ENCODE results near the gene WNT5B. TPM values are rescaled to one million over a fixed set of nuclear protein-coding genes. Genes with fewer than 3 reads are reported as not detected.

WNT5B gene
- total RNA-seq, 1 donor from 2014 or later: 0.43 TPM

- intact Hi-C loops (cut with DNase I): no loop called here
- DNase-seq (ENCODE audit: low spot score): no peak
Observed at GRCh38 chr12:1616233-1617066, 12.6 kb upstream of the WNT5B start.

DNA sequence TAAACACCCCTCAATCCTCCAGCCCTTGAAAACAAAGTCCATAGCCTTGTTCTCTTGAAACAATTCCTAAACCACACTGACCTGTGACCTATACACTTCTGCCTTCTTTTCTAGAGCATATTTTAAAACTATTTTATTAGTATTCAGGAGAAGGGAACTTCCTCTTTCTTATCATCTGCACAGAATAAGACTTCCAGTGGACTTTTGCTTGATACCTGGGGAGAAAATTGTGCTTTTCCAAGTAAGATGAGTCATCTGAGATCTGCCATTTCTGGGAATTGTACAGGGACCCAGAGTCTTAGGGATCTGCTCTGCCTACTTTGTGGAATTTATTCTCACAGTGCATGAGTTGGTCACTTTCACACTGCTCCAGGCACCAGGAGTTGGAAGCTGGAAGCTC, 10.5 kb upstream of the WNT5B start:
- DNase-seq (ENCODE audit: low spot score): no peak
- intact Hi-C loops (cut with DNase I): no loop called here

GRCh38 chr12:1619159-1619558, 9.9 kb upstream of the WNT5B start:
- intact Hi-C loops (cut with DNase I): no loop called here
- DNase-seq (ENCODE audit: low spot score): no peak

- DNase-seq (ENCODE audit: low spot score): no peak
- intact Hi-C loops (cut with DNase I): no loop called here
Observed at GRCh38 chr12:1619587-1619986, 9.4 kb upstream of the WNT5B start.

GRCh38 chr12:1620092-1620491, 8.9 kb upstream of the WNT5B start:
- no peak for DNase-seq (ENCODE audit: low spot score)

DNA sequence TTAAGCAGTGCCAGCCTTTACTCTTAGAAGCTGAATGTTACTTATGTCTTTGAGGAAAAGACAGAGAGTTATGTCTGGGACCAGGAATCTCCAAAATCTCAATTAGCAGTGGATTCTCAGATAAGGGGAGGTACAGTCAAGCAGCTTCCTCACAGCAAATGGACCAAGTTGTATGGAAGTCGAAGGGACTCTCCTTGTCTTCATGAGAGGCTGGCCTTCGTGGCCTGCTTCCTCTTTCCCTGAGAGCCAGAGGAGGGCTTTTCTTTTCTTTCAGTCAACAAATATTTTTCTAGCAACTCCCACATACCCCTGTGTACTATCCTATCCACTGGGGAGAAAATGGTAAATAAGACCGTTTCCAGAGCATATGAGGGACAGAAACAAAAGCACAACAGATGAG, 6.6 kb upstream of the WNT5B start:
- intact Hi-C loops (cut with DNase I): no loop called here
- DNase-seq (ENCODE audit: low spot score): no peak

More at GRCh38 chr12:1620092-1620491, 8.9 kb upstream of the WNT5B start:
- intact Hi-C loops (cut with DNase I): no loop called here

GRCh38 chr12:1629338-1630132, 504 bp downstream of the WNT5B start:
- intact Hi-C loops (cut with DNase I): loop anchor here (5.0 kb wide), 1 partner anchor 308 kb away; no protein-coding TSS in a partner anchor
- no peak for DNase-seq (ENCODE audit: low spot score)

- intact Hi-C loops (cut with DNase I): loop anchor here (5.0 kb wide), 1 partner anchor 307 kb away; no protein-coding TSS in a partner anchor
- DNase-seq (ENCODE audit: low spot score): no peak
Observed at GRCh38 chr12:1630133-1630826, 1.2 kb downstream of the WNT5B start.

- intact Hi-C loops (cut with DNase I): loop anchor here (5.0 kb wide), 1 partner anchor 306 kb away; no protein-coding TSS in a partner anchor
Observed at GRCh38 chr12:1630827-1631591, 2.0 kb downstream of the WNT5B start.

GRCh38 chr12:1632702-1633101, 3.7 kb downstream of the WNT5B start:
- no peak for DNase-seq (ENCODE audit: low spot score)
- intact Hi-C loops (cut with DNase I): loop anchor here (5.0 kb wide), 1 partner anchor 305 kb away; no protein-coding TSS in a partner anchor

More at GRCh38 chr12:1630827-1631591, 2.0 kb downstream of the WNT5B start:
- no peak for DNase-seq (ENCODE audit: low spot score)

- intact Hi-C loops (cut with DNase I): loop anchor here (5.0 kb wide), 1 partner anchor 304 kb away; no protein-coding TSS in a partner anchor
- DNase-seq (ENCODE audit: low spot score): no peak
Observed at GRCh38 chr12:1633459-1633858, 4.4 kb downstream of the WNT5B start.

DNA sequence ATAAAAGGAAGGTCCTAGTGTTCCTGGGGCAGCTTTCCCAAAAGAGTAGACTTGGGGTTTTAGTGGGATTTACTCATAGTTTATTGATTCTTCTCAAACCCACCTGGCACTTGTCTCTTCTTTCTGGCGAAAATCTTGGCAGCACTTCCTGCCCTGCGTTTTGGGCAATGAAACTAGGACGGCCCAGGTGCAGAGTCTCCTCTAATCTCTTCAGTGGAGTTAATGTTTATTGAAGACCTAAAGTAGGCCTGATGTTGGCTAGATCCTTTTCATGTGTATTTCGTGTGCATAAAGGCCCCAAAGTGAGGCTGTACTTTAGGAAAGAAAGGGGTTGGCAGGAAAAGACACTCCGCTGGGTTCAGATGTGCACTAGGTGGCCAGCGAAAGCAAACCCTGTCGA, 5.1 kb downstream of the WNT5B start:
- no peak for DNase-seq (ENCODE audit: low spot score)
- intact Hi-C loops (cut with DNase I): loop anchor here (5.0 kb wide), 1 partner anchor 303 kb away; no protein-coding TSS in a partner anchor

DNA sequence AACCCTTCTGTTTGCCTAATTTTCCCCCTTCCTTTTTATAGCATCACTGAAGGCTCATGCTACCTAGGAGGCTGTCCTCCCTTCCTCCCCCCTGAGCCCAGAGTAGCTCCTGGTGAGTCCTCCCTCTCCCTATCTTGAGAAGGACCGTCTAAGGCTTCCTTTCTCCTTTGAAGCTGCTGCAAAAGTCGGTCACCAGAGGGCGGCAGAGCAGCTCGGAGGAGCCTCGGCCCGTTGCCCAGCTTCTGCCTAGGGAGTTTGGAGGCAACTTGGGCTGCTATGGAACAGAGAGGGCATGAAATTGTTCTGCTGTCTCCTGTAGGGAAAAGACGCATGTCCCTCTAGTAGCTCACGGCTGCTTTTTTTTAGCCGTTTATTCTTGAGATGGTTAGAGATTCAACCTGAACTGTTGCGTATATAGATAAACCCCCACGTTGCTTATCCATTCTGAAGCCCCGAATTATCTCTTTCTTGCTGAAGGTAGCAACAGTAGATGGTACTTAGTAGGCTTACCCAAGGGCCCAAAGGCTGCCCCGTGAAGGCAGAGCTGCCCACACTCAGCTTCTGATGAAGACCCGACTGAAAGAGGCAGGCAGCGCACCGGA, 5.7 kb downstream of the WNT5B start:
- intact Hi-C loops (cut with DNase I): loop anchor here (5.0 kb wide), 1 partner anchor 303 kb away; no protein-coding TSS in a partner anchor
- DNase-seq (ENCODE audit: low spot score): peak; percentile 90

- intact Hi-C loops (cut with DNase I): no loop called here
- no peak for DNase-seq (ENCODE audit: low spot score)
Observed at GRCh38 chr12:1635301-1636095, 6.5 kb downstream of the WNT5B start.

- intact Hi-C loops (cut with DNase I): no loop called here
- DNase-seq (ENCODE audit: low spot score): no peak
Observed at GRCh38 chr12:1638203-1638602, 9.2 kb downstream of the WNT5B start.

DNA sequence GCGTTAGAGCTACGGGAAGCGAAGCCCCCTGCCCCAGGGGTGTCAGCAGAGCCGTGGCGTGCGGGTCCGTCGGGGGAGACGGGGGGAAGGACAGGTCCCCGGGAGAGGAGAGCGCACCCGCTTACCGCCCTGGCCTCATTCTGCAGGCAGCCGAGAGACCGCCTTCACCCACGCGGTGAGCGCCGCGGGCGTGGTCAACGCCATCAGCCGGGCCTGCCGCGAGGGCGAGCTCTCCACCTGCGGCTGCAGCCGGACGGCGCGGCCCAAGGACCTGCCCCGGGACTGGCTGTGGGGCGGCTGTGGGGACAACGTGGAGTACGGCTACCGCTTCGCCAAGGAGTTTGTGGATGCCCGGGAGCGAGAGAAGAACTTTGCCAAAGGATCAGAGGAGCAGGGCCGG, 10.5 kb downstream of the WNT5B start:
- DNase-seq (ENCODE audit: low spot score): no peak
- intact Hi-C loops (cut with DNase I): no loop called here

DNA sequence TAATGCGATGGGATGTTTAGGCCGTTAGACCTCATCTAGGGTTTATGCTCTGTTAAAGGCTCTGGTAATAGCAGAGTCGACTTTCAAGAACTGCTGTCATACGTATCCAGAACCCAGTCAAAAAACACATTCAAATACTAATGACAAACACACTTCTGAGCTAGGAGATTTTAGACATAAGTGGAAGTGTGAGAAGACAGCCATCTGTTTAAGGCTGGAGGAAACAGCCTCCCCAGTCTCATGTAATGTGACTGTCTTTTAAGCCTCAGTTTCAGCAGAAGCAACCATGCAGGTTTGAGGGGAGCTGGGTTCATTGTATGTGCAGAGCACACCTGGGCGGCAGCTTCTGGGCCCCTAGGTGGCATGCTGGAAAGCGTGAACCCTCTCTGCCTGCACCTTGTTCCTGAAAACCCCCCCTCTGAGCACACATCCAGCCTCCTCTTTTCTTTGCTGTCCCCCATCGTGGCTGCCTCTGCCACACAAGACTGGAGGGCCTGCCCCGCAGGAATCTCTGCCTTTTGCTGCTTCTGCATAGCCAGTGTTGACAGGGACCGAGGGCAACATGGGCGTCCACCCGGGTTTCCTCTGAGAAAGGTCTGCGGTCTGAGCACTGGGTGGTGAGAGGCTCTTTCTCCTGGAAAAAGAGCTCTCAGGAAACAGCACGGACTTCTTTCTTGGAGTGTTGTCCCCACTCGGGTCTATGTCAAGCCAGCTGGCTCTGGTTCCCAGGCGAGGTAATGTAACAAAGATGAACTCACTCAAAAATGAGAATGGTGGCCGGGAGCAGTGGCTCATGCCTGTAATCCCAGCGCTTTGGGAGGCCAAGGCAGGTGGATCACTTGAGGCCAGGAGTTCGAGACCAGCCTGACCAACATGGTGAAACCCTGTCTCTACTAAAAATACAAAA, 11.6 kb downstream of the WNT5B start:
- intact Hi-C loops (cut with DNase I): no loop called here
- no peak for DNase-seq (ENCODE audit: low spot score)

Data from cardiac septum (tissue), 1 donor.